H1 (cell line): ENCODE data around the gene MDFIC. TPM values are rescaled to one million over a fixed set of nuclear protein-coding genes. Genes with fewer than 3 reads are reported as not detected.

Experiments used
- CTCF ChIA-PET: fragments of 300-600 bp; sonication (Branson Sonifier 250); formaldehyde crosslinking; loops from one replicate; lab custom pipeline; 2021; ENCODE audit not compliant: partially characterized antibody; lab: Charles Lee
- POLR2A ChIA-PET: fragments of 300-600 bp; sonication (Branson Sonifier 250); formaldehyde crosslinking; loops from one replicate; lab custom pipeline; 2021; ENCODE audit warnings: inconsistent platforms; ENCODE audit not compliant: partially characterized antibody; lab: Charles Lee
- DNase-seq, 2 experiments: peaks; one replicate each; pipeline versions ENCODE4 v3.0.0 to v3.0.0-alpha.2; 2010 to 2022; ENCODE audit warnings: low spot score in 2 of 2, low read depth in 1 of 2, mixed read lengths in 1 of 2
- FAIRE-seq: peaks from 2 replicates; lab custom pipeline; 2011; peaks lifted over from hg19 to GRCh38; lab: Jason Lieb, UNC
- H2AFZ ChIP-seq: 2 replicates; pipeline ENCODE4 v1.8.1; 2012; ENCODE audit warnings: low read length, inconsistent platforms
- H2AK5ac ChIP-seq: 2 replicates; pipeline ENCODE4 v1.6.1; 2013; ENCODE audit warnings: low read depth, low read length
- H2BK120ac ChIP-seq: replicated peaks from 2 replicates; pipeline ENCODE3; 2013; ENCODE audit warnings: low read depth, low read length, inconsistent platforms
- H2BK12ac ChIP-seq: 2 replicates; pipeline ENCODE4 v1.6.1; 2013; ENCODE audit warnings: low read depth, low read length
- H2BK15ac ChIP-seq: 2 replicates; pipeline ENCODE4 v1.6.1; 2013; ENCODE audit warnings: low read length
- H2BK20ac ChIP-seq: 2 replicates; pipeline ENCODE4 v1.6.1; 2013; ENCODE audit warnings: low read length
- H2BK5ac ChIP-seq: 2 replicates; pipeline ENCODE4 v1.6.1; 2013; ENCODE audit warnings: low read depth, low read length
- H3K14ac ChIP-seq: 2 replicates; pipeline ENCODE4 v1.6.1; 2013; ENCODE audit warnings: inconsistent platforms; ENCODE audit not compliant: insufficient read length
- H3K18ac ChIP-seq: 2 replicates; pipeline ENCODE4 v1.6.1; 2013; ENCODE audit warnings: low read length; ENCODE audit errors: extremely low read depth
- H3K23ac ChIP-seq: 2 replicates; pipeline ENCODE4 v1.6.1; 2013; ENCODE audit warnings: inconsistent platforms; ENCODE audit not compliant: insufficient read length
- H3K23me2 ChIP-seq: 2 replicates; pipeline ENCODE4 v1.6.1; 2013; ENCODE audit warnings: low read depth, low read length
- H3K27ac ChIP-seq: 2 replicates; pipeline ENCODE4 v1.6.1; 2011; ENCODE audit warnings: low read depth, low read length, inconsistent platforms
- H3K27me3 ChIP-seq, 4 experiments: replicated peaks in 1 of 4; 1 replicate in 1 of 4; 2 replicates in 3 of 4; pipeline versions ENCODE4 v1.6.1 to v1.8.1; 2011 to 2013; ENCODE audit warnings: low read length in 3 of 4, mild to moderate bottlenecking in 3 of 4, inconsistent platforms in 2 of 4, mixed read lengths in 2 of 4, moderate library complexity in 1 of 4; ENCODE audit not compliant: control insufficient read depth in 3 of 4, insufficient read depth in 3 of 4; ENCODE audit errors: extremely low read depth in 1 of 4
- H3K36me3 ChIP-seq, 4 experiments: 2 replicates each; pipeline versions ENCODE4 v1.6.1 to v1.8.1; 2011 to 2013; ENCODE audit warnings: mild to moderate bottlenecking in 4 of 4, low read length in 3 of 4, moderate library complexity in 2 of 4, control low read depth in 1 of 4, inconsistent platforms in 1 of 4; ENCODE audit not compliant: insufficient read depth in 4 of 4, control insufficient read depth in 2 of 4
- H3K4ac ChIP-seq: replicated peaks from 2 replicates; pipeline ENCODE3; 2013; ENCODE audit warnings: low read length, low read depth, mixed read lengths, inconsistent platforms; ENCODE audit not compliant: insufficient read length
- H3K4me1 ChIP-seq, 4 experiments: replicated peaks in 1 of 4; 1 replicate in 1 of 4; 2 replicates in 3 of 4; pipeline versions ENCODE4 v1.6.1 to v1.8.1; 2011 to 2013; ENCODE audit warnings: low read length in 3 of 4, inconsistent platforms in 2 of 4, mixed read lengths in 1 of 4; ENCODE audit not compliant: insufficient read depth in 4 of 4, control insufficient read depth in 3 of 4
- H3K4me2 ChIP-seq, 2 experiments: 2 replicates each; pipeline versions ENCODE4 v1.6.1 to v1.8.1; 2011 to 2013; ENCODE audit warnings: low read depth in 2 of 2, low read length in 2 of 2, control low read depth in 1 of 2, inconsistent platforms in 1 of 2, mild to moderate bottlenecking in 1 of 2; ENCODE audit not compliant: insufficient read depth in 1 of 2
- H3K4me3 ChIP-seq, 4 experiments: fragments of 200-600, 300-600 bp in 1 of 4; sonication (generic), shearing (Covaris generic), sonication (Bioruptor Twin) in 1 of 4; 2 replicates each; pipeline versions ENCODE4 v1.5.1 to v1.8.1; 2011 to 2016; ENCODE audit warnings: low read length in 4 of 4, low read depth in 3 of 4, control low read depth in 2 of 4, inconsistent platforms in 2 of 4, mild to moderate bottlenecking in 2 of 4, mixed read lengths in 1 of 4, moderate library complexity in 1 of 4; ENCODE audit not compliant: insufficient read depth in 2 of 4; ENCODE audit errors: extremely low read depth in 1 of 4
- H3K56ac ChIP-seq: replicated peaks from 2 replicates; pipeline ENCODE3; 2013; ENCODE audit warnings: low read depth, mild to moderate bottlenecking, mixed read lengths, low read length, inconsistent platforms; ENCODE audit not compliant: insufficient read length
- H3K79me1 ChIP-seq: 2 replicates; pipeline ENCODE4 v1.6.1; 2013; ENCODE audit warnings: low read depth, low read length, control low read depth
- H3K79me2 ChIP-seq, 2 experiments: 2 replicates each; pipeline versions ENCODE4 v1.6.1 to v1.8.1; 2012 to 2013; ENCODE audit warnings: low read length in 2 of 2, mild to moderate bottlenecking in 2 of 2, inconsistent platforms in 1 of 2; ENCODE audit not compliant: insufficient read depth in 2 of 2, control insufficient read depth in 1 of 2
- H3K9ac ChIP-seq, 4 experiments: replicated peaks in 1 of 4; 1 replicate in 1 of 4; 2 replicates in 3 of 4; pipeline versions ENCODE4 v1.6.1 to v1.8.1; 2011 to 2013; ENCODE audit warnings: low read depth in 3 of 4, low read length in 3 of 4, control low read depth in 2 of 4, mild to moderate bottlenecking in 2 of 4, moderate library complexity in 2 of 4, inconsistent platforms in 1 of 4; ENCODE audit errors: extremely low read depth in 1 of 4
- H3K9me3 ChIP-seq, 2 experiments: 2 replicates each; pipeline versions ENCODE4 v1.6.1 to v1.8.1; 2012 to 2013; ENCODE audit warnings: mild to moderate bottlenecking in 2 of 2, moderate library complexity in 2 of 2, control low read depth in 1 of 2, inconsistent platforms in 1 of 2, low read depth in 1 of 2, low read length in 1 of 2, mixed read lengths in 1 of 2; ENCODE audit not compliant: insufficient read depth in 2 of 2
- H4K20me1 ChIP-seq, 2 experiments: replicated peaks in 1 of 2; 2 replicates each; pipeline versions ENCODE3 to v1.8.1; 2011 to 2013; ENCODE audit warnings: inconsistent platforms in 2 of 2, low read length in 2 of 2, mild to moderate bottlenecking in 1 of 2; ENCODE audit not compliant: insufficient read depth in 2 of 2, control insufficient read depth in 1 of 2
- H4K5ac ChIP-seq: 2 replicates; pipeline ENCODE4 v1.6.1; 2013; ENCODE audit warnings: low read length, low read depth, mixed read lengths, inconsistent platforms; ENCODE audit not compliant: insufficient read length
- H4K8ac ChIP-seq: 2 replicates; pipeline ENCODE4 v1.8.0; 2013; ENCODE audit warnings: mild to moderate bottlenecking, moderate library complexity, low read length, inconsistent platforms; ENCODE audit not compliant: insufficient read depth; ENCODE audit errors: extremely low read depth
- H4K91ac ChIP-seq: replicated peaks from 2 replicates; pipeline ENCODE3; 2013; ENCODE audit warnings: low read length, mixed read lengths, inconsistent platforms; ENCODE audit not compliant: insufficient read length
- BACH1 ChIP-seq: IDR thresholded peaks from 2 replicates; pipeline ENCODE4 v1.6.1; 2012; ENCODE audit warnings: low read length, improper control_type of control experiment
- CBX5 ChIP-seq: fragments of 300-800, 300-1000 bp; sonication (generic); IDR thresholded peaks from 2 replicates; pipeline ENCODE4 v1.7.1; 2016; ENCODE audit warnings: antibody characterized with exemption, low read length, low read depth
- E2F6 ChIP-seq: IDR thresholded peaks from 2 replicates; pipeline ENCODE4 v1.6.1; 2012; ENCODE audit warnings: inconsistent platforms
- FOSL1 ChIP-seq: IDR thresholded peaks from 2 replicates; pipeline ENCODE4 v1.6.1; 2011; ENCODE audit warnings: mild to moderate bottlenecking, low read depth, low read length, moderate library complexity; ENCODE audit not compliant: insufficient read depth
- KDM4A ChIP-seq: IDR thresholded peaks from one replicate; pipeline ENCODE4 v1.7.1; 2012; ENCODE audit warnings: low read depth, mild to moderate bottlenecking, moderate library complexity, low read length, inconsistent platforms; ENCODE audit not compliant: severe bottlenecking
- NANOG ChIP-seq: IDR thresholded peaks from 2 replicates; pipeline ENCODE4 v1.6.1; 2011; ENCODE audit warnings: low read length, low read depth, mild to moderate bottlenecking, inconsistent platforms; ENCODE audit not compliant: insufficient read depth, poor library complexity, severe bottlenecking
- RAD21 ChIP-seq, 2 experiments: IDR thresholded peaks in 1 of 2; conservative IDR thresholded peaks in 1 of 2; 2 replicates each; pipeline ENCODE4 v1.6.1; 2011; ENCODE audit warnings: low read depth in 2 of 2, low read length in 2 of 2, improper control_type of control experiment in 1 of 2, inconsistent platforms in 1 of 2, mild to moderate bottlenecking in 1 of 2, moderate library complexity in 1 of 2
- RXRA ChIP-seq: IDR thresholded peaks from 2 replicates; pipeline ENCODE4 v1.6.1; 2011; ENCODE audit warnings: low read depth, mild to moderate bottlenecking, low read length, moderate library complexity; ENCODE audit not compliant: insufficient read depth
- SAP30 ChIP-seq: fragments of 300-600 bp; sonication (generic); IDR thresholded peaks from 2 replicates; pipeline ENCODE4 v1.7.1; 2012; ENCODE audit warnings: low read length, moderate library complexity, mild to moderate bottlenecking, inconsistent platforms; ENCODE audit not compliant: insufficient read depth, insufficient replicate concordance
- SIRT6 ChIP-seq: IDR thresholded peaks from one replicate; pipeline ENCODE4 v1.7.1; 2012; ENCODE audit warnings: low read length, inconsistent platforms
- SUZ12 ChIP-seq: fragments of 200-600 bp; sonication (generic); IDR thresholded peaks from 2 replicates; pipeline ENCODE4 v1.6.1; 2012; ENCODE audit warnings: mild to moderate bottlenecking, inconsistent platforms, low read length, moderate library complexity, mixed read lengths
- TAF1 ChIP-seq: IDR thresholded peaks from 2 replicates; pipeline ENCODE4 v1.6.1; 2011; ENCODE audit warnings: mild to moderate bottlenecking, low read depth, low read length
- TBP ChIP-seq: IDR thresholded peaks from 2 replicates; pipeline ENCODE4 v1.6.1; 2011; ENCODE audit warnings: low read depth, low read length, improper control_type of control experiment
- YY1 ChIP-seq: IDR thresholded peaks from 2 replicates; pipeline ENCODE4 v1.6.1; 2011; ENCODE audit warnings: low read depth, mild to moderate bottlenecking, low read length
- WGBS, 2 experiments: shearing (Covaris generic) in 1 of 2; methylation state at CpG; one replicate each; pipeline versions ENCODE4 v1.1.6 to v1.1.7; 2013 to 2015; ENCODE audit warnings: low lambda C conversion rate in 2 of 2, mixed read lengths in 2 of 2, inconsistent platforms in 1 of 2, low coverage in 1 of 2, missing lambda C conversion rate in 1 of 2; ENCODE audit not compliant: insufficient replicate concordance in 2 of 2, insufficient coverage in 1 of 2, insufficient read length in 1 of 2; ENCODE audit errors: extremely low coverage in 1 of 2, missing lambda C conversion rate in 1 of 2; 5-methylcytosine and 5-hydroxymethylcytosine counted together
- polyA plus RNA-seq, 7 experiments: library from polyadenylated mRNA; depleted of rRNA in 3 of 7; stranded (reverse) in 5 of 7; unstranded in 2 of 7; fragments of >200 nt in 5 of 7; fragments of 200-250 nt in 2 of 7; gene quantifications; 1 replicate in 5 of 7; 2 replicates in 1 of 7; 4 replicates in 1 of 7; pipeline versions ENCODE4 v1.2.1 to v1.2.3, GENCODE V29; 2011 to 2013; ENCODE audit warnings: missing spikeins in 2 of 7, mixed read lengths in 2 of 7
- total RNA-seq: library from RNA; stranded (reverse); fragmentation: NEBNext Ultra II Directional; extraction: Animal tissue kit (Norgen Biotek cat#: 25700); gene quantifications from 2 replicates; pipeline ENCODE4 v1.2.1, GENCODE V29; 2021

Gene MDFIC
- total and polyA plus RNA-seq, 2 of the 8 experiments (the other 6 are each of a cell fraction or from before 2014, with no cell fraction given) = 2.3 to 11.4 TPM

- CTCF ChIA-PET = no interaction called here
- H2BK15ac ChIP-seq = no peak overlapping the region
- no peak overlapping the region for H4K91ac ChIP-seq
- no peak overlapping the region for H4K5ac ChIP-seq
- no peaks in the 10 kb centered on the region for H3K36me3 ChIP-seq
- no peaks in the 10 kb centered on the region for H3K9me3 ChIP-seq
- no peak overlapping the region for H3K4ac ChIP-seq
- DNase-seq (no peak), FAIRE-seq (peak; percentile 7)
- no peak overlapping the region for H2BK120ac ChIP-seq
- H2BK5ac ChIP-seq = no peak overlapping the region
- no peak overlapping the region for H3K9ac ChIP-seq
- peak overlapping the region; percentile 68; the same call in 1 of the 2 replicates for H4K8ac ChIP-seq
- no peaks in the 10 kb centered on the region for H4K20me1 ChIP-seq
- no peak overlapping the region for H3K56ac ChIP-seq
- no peaks in the 10 kb centered on the region for H3K23me2 ChIP-seq
- H3K23ac ChIP-seq = no peak overlapping the region
- no peak overlapping the region for H3K4me2 ChIP-seq
- H3K79me1 ChIP-seq = no peaks in the 10 kb centered on the region
- 96% methylated on average over 2 of the region's 2 CpGs; no CpG with 5 or more reads in 1 of the 2 experiments for WGBS, 2 experiments
- no peak overlapping the region for H3K27ac ChIP-seq
- H2BK12ac ChIP-seq = no peak overlapping the region
- H2BK20ac ChIP-seq = no peak overlapping the region
- H3K14ac ChIP-seq = no peak overlapping the region
- no peak overlapping the region for H2AK5ac ChIP-seq
- H3K27me3 ChIP-seq = no peaks in the 10 kb centered on the region
- no peak overlapping the region for H2AFZ ChIP-seq
- POLR2A ChIA-PET = no interaction called here
- no peak overlapping the region for H3K4me3 ChIP-seq
- no peaks in the 10 kb centered on the region for H3K4me1 ChIP-seq
- no peaks in the 10 kb centered on the region for H3K79me2 ChIP-seq
- no peak overlapping the region for H3K18ac ChIP-seq
- TF ChIP-seq SIRT6 (no peak), NANOG (no peak), FOSL1 (no peak), RXRA (no peak), SUZ12 (no peak), E2F6 (no peak), RAD21 (IDR thresholded peaks at IDR 0.05 in 1 of 2, conservative IDR thresholded peaks at IDR 0.05 in 1 of 2; ENCODE audit: low read depth in 2 of 2, low read length in 2 of 2) (no peak), SAP30 (no peak), TAF1 (no peak), BACH1 (no peak), TBP (no peak), KDM4A (no peak), CBX5 (no peak), YY1 (no peak)
Measured at GRCh38 chr7:115066050-115066449, 144.2 kb downstream of the MDFIC start.
